ENCODE measurements around the gene FAM174B. TPM values are rescaled to one million over a fixed set of nuclear protein-coding genes. Genes with fewer than 3 reads are reported as not detected.

Gene FAM174B
- total RNA-seq, 1 donor, result 2.2 TPM

GRCh38 chr15:92651877-92652575 lies 3.5 kb downstream of the FAM174B start:
- H3K4me3 ChIP-seq (ENCODE audit: low read depth, low read length), result no peak overlapping the region
- TF ChIP-seq CTCF (IDR thresholded peaks at IDR 0.05; ENCODE audit: insufficient read depth, low read length), result no peak
- DNase-seq (ENCODE audit: low read depth), result no peak

GRCh38 chr15:92650966-92651365 lies 4.6 kb downstream of the FAM174B start:
- no peak overlapping the region for H3K4me3 ChIP-seq (ENCODE audit: low read depth, low read length)
- no peak for DNase-seq (ENCODE audit: low read depth)
- no peak for TF ChIP-seq CTCF (IDR thresholded peaks at IDR 0.05; ENCODE audit: insufficient read depth, low read length)

GRCh38 chr15:92650256-92650655 lies 5.3 kb downstream of the FAM174B start:
- H3K4me3 ChIP-seq (ENCODE audit: low read depth, low read length), result no peak overlapping the region
- peak; percentile 9 for DNase-seq (ENCODE audit: low read depth)
- TF ChIP-seq CTCF (IDR thresholded peaks at IDR 0.05; ENCODE audit: insufficient read depth, low read length), result no peak

- H3K4me3 ChIP-seq (ENCODE audit: low read depth, low read length), result no peak overlapping the region
- TF ChIP-seq CTCF (IDR thresholded peaks at IDR 0.05; ENCODE audit: insufficient read depth, low read length), result no peak
- no peak for DNase-seq (ENCODE audit: low read depth)
Observed at GRCh38 chr15:92648190-92648875, 7.2 kb downstream of the FAM174B start.

GRCh38 chr15:92647467-92648163 lies 8.0 kb downstream of the FAM174B start:
- H3K4me3 ChIP-seq (ENCODE audit: low read depth, low read length), result no peak overlapping the region
- no peak for DNase-seq (ENCODE audit: low read depth)
- TF ChIP-seq CTCF (IDR thresholded peaks at IDR 0.05; ENCODE audit: insufficient read depth, low read length), result no peak

- TF ChIP-seq CTCF (IDR thresholded peaks at IDR 0.05; ENCODE audit: insufficient read depth, low read length), result no peak
- no peak for DNase-seq (ENCODE audit: low read depth)
- no peak overlapping the region for H3K4me3 ChIP-seq (ENCODE audit: low read depth, low read length)
Observed at GRCh38 chr15:92646216-92646615, 9.4 kb downstream of the FAM174B start.

Data from fibroblast of the aortic adventitia (primary cell).